SK-N-SH (cell line): ENCODE data around the gene OR10A4.

Source experiments
- EZH2phosphoT487 ChIP-seq: fragments of 200-600 bp; sonication (generic); IDR thresholded peaks from 2 replicates; pipeline ENCODE4 v1.6.1; 2017; ENCODE audit warnings: low read depth, mixed run types, mild to moderate bottlenecking, antibody characterized with exemption, moderate library complexity, borderline replicate concordance
- GATA2 ChIP-seq: sonication (generic); formaldehyde crosslinking; IDR thresholded peaks from 2 replicates; pipeline ENCODE4 v1.5.0; 2020; ENCODE audit warnings: mild to moderate bottlenecking, missing genetic modification reagents
- POLR2AphosphoS5 ChIP-seq: IDR thresholded peaks from 2 replicates; pipeline ENCODE4 v1.6.1; 2012; ENCODE audit warnings: low read depth, low read length
- YY1 ChIP-seq: IDR thresholded peaks from 2 replicates; pipeline ENCODE4 v1.4.0; 2012; ENCODE audit warnings: low read depth, mild to moderate bottlenecking
- TF ChIP-seq, protein P1 (sequence below): fragments of 200-600 bp; sonication (generic); IDR thresholded peaks from 2 replicates; pipeline ENCODE4 v1.6.1; 2017; ENCODE audit warnings: antibody characterized with exemption, mild to moderate bottlenecking, moderate library complexity
- TF ChIP-seq, protein P2 (sequence below): IDR thresholded peaks from 2 replicates; pipeline ENCODE4 v1.4.0; 2012; ENCODE audit warnings: low read depth
- TF ChIP-seq, protein P3 (sequence below): IDR thresholded peaks from 2 replicates; pipeline ENCODE4 v1.6.1; 2012; ENCODE audit warnings: mild to moderate bottlenecking, low read depth, low read length, moderate library complexity
- TF ChIP-seq, protein P4 (sequence below): fragments of 150-350 bp; IDR thresholded peaks from 2 replicates; pipeline ENCODE4 v1.6.1; 2017; ENCODE audit warnings: antibody characterized with exemption, low read length, low read depth, borderline replicate concordance

DNA sequence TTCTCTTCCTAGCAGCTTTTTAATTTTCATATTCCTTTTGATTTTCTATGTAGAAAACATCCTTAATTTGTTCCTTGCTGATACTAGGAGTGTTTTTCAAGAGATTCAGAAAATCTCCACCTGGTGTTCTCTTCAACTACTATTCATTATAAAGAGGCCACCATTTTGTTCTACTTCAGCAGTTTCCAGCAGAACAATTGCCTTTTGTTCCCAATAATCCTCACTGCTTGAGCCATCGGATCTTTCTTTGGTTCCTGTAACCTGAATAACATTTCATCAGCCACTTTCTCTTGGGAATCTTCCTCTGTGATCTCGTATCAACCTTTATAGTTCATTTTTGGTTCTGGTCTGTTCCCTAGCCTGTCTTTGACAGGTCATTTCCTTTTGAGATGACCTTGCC, 32.8 kb upstream of the OR10A4 start:
- TF ChIP-seq, protein P1, sequence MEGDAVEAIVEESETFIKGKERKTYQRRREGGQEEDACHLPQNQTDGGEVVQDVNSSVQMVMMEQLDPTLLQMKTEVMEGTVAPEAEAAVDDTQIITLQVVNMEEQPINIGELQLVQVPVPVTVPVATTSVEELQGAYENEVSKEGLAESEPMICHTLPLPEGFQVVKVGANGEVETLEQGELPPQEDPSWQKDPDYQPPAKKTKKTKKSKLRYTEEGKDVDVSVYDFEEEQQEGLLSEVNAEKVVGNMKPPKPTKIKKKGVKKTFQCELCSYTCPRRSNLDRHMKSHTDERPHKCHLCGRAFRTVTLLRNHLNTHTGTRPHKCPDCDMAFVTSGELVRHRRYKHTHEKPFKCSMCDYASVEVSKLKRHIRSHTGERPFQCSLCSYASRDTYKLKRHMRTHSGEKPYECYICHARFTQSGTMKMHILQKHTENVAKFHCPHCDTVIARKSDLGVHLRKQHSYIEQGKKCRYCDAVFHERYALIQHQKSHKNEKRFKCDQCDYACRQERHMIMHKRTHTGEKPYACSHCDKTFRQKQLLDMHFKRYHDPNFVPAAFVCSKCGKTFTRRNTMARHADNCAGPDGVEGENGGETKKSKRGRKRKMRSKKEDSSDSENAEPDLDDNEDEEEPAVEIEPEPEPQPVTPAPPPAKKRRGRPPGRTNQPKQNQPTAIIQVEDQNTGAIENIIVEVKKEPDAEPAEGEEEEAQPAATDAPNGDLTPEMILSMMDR = no peak
- TF ChIP-seq POLR2AphosphoS5 = no peak
- TF ChIP-seq, protein P2, sequence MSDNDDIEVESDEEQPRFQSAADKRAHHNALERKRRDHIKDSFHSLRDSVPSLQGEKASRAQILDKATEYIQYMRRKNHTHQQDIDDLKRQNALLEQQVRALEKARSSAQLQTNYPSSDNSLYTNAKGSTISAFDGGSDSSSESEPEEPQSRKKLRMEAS = no peak
- no peak for TF ChIP-seq GATA2 (CRISPR knock-in tag)
- TF ChIP-seq YY1 = no peak
- TF ChIP-seq, protein P3, sequence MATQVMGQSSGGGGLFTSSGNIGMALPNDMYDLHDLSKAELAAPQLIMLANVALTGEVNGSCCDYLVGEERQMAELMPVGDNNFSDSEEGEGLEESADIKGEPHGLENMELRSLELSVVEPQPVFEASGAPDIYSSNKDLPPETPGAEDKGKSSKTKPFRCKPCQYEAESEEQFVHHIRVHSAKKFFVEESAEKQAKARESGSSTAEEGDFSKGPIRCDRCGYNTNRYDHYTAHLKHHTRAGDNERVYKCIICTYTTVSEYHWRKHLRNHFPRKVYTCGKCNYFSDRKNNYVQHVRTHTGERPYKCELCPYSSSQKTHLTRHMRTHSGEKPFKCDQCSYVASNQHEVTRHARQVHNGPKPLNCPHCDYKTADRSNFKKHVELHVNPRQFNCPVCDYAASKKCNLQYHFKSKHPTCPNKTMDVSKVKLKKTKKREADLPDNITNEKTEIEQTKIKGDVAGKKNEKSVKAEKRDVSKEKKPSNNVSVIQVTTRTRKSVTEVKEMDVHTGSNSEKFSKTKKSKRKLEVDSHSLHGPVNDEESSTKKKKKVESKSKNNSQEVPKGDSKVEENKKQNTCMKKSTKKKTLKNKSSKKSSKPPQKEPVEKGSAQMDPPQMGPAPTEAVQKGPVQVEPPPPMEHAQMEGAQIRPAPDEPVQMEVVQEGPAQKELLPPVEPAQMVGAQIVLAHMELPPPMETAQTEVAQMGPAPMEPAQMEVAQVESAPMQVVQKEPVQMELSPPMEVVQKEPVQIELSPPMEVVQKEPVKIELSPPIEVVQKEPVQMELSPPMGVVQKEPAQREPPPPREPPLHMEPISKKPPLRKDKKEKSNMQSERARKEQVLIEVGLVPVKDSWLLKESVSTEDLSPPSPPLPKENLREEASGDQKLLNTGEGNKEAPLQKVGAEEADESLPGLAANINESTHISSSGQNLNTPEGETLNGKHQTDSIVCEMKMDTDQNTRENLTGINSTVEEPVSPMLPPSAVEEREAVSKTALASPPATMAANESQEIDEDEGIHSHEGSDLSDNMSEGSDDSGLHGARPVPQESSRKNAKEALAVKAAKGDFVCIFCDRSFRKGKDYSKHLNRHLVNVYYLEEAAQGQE = no peak
- TF ChIP-seq EZH2phosphoT487 = no peak
- TF ChIP-seq, protein P4, sequence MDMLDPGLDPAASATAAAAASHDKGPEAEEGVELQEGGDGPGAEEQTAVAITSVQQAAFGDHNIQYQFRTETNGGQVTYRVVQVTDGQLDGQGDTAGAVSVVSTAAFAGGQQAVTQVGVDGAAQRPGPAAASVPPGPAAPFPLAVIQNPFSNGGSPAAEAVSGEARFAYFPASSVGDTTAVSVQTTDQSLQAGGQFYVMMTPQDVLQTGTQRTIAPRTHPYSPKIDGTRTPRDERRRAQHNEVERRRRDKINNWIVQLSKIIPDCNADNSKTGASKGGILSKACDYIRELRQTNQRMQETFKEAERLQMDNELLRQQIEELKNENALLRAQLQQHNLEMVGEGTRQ = no peak
